Prostate gland (tissue), 2 donors: ENCODE results near the gene PPL. TPM values are rescaled to one million over a fixed set of nuclear protein-coding genes. Genes with fewer than 3 reads are reported as not detected.

Experiments
- DNase-seq: peaks from one replicate; pipeline ENCODE4 v3.0.0-alpha.2; 2019; ENCODE audit warnings: low spot score
- H3K27ac ChIP-seq, 2 donors: fragments of 200-600 bp; sonication (generic); 2 replicates each; pipeline ENCODE4 v1.5.1; 2017 to 2019
- H3K27me3 ChIP-seq: fragments of 200-600 bp; sonication (generic); replicated peaks from 2 replicates; pipeline ENCODE4 v1.5.1; 2019; ENCODE audit not compliant: insufficient read depth
- H3K36me3 ChIP-seq, 2 donors: fragments of 200-600 bp; sonication (generic); 1 replicate in 1 of 2; 2 replicates in 1 of 2; pipeline versions ENCODE4 v1.5.1 to v1.8.1; 2017 to 2019
- H3K4me1 ChIP-seq: fragments of 200-600 bp; sonication (generic); replicated peaks from 2 replicates; pipeline ENCODE4 v1.5.1; 2019
- H3K4me3 ChIP-seq, 2 donors: fragments of 200-600 bp; sonication (generic); 2 replicates each; pipeline ENCODE4 v1.5.1; 2017 to 2019
- H3K9me3 ChIP-seq: fragments of 200-600 bp; sonication (generic); 2 replicates; pipeline ENCODE4 v1.5.1; 2017
- CTCF ChIP-seq, 4 experiments: fragments of 200-600 bp in 2 of 4; fragments of 450-650 bp in 2 of 4; sonication (generic) in 2 of 4; IDR thresholded peaks; 1 replicate in 3 of 4; 2 replicates in 1 of 4; pipeline ENCODE4 v1.5.1; 2016 to 2019; ENCODE audit warnings: antibody characterized with exemption in 4 of 4, mild to moderate bottlenecking in 2 of 4, moderate library complexity in 2 of 4
- POLR2A ChIP-seq: fragments of 450-650 bp; IDR thresholded peaks from one replicate; pipeline ENCODE4 v1.6.1; 2016; ENCODE audit warnings: antibody characterized with exemption, mild to moderate bottlenecking
- POLR2AphosphoS5 ChIP-seq: sonication (generic); formaldehyde crosslinking; IDR thresholded peaks from one replicate; pipeline ENCODE4 v1.6.1; 2017; ENCODE audit warnings: antibody characterized with exemption
- WGBS: methylation state at CpG from one replicate; pipeline ENCODE4 v1.1.5; 2018; 5-methylcytosine and 5-hydroxymethylcytosine counted together
- intact Hi-C: fragments of 100-400 bp; cut with DNase I; formaldehyde crosslinking; loops from one replicate; pipeline ENCODE4 v1.14.2; 2022
- total RNA-seq, 2 donors: library from RNA; depleted of rRNA; stranded (reverse); fragments of >200 nt; gene quantifications; one replicate each; pipeline ENCODE4 v1.1.0, GENCODE V29; 2016

PPL gene
- total RNA-seq, 2 donors from 2014 or later: 39.4 to 64.3 TPM

- Histone ChIP-seq H3K9me3 (no peaks in the 10 kb centered on the region), H3K4me1 (peaks cover 4% of the 10 kb centered on the region), H3K27me3 (no peaks in the 10 kb centered on the region), H3K36me3 (no peaks in the 10 kb centered on the region), H3K27ac (no peak overlapping the region), H3K4me3 (no peak overlapping the region)
- intact Hi-C loops: no loop called here
- no peak for DNase-seq
- no peak for TF ChIP-seq POLR2AphosphoS5
- TF ChIP-seq CTCF (IDR thresholded peaks at IDR 0.05): no peak
- TF ChIP-seq POLR2A: no peak
These were observed 10.0 kb upstream of the PPL start for GRCh38 chr16:4946917-4947316.

DNA sequence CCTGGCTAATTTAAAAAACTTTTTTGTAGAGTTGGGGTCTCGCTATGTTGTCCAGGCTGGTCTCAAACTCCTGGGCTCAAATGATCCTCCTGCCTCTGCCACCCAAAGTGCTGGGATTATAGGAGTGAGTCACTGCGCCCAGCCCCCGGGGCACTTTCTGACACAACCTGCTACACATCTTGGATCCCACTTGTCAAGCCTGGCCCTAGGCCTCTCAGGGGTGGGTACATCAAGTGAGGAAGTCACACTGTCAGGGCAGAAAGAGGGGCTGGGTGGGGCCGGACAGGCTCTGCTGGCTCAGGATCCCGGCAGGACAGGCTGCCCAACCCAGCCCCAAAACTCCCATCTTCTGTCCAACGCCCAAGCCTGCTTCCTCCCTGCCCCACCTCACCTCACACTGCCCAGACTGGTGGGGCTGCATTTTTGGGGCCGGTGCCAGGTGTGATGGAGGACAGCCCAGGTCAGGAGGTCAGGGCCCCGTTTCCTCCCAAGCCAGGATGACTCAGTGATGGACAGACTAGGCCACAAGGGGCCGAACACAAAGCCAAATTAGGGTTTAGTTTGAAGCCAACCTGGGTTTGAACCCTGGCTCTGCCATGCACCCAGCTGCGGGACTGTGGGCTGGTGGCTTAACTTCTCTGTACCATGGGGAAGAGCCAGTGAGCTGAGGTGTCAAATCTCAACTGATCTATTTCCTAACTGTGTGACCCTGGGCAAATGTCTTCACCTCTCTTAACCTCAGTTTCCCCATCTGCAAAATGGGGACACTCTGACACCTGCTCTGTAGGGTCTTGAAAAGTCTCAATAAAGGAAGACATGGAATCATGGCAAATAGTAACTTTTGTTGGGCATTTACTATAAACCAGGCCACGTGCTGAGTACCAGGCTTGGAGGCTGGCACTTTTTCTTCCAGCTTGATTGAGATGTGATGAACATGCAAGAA, 8.9 kb upstream of the PPL start:
- Histone ChIP-seq H3K36me3 (no peaks in the 10 kb centered on the region), H3K9me3 (no peaks in the 10 kb centered on the region), H3K27ac (peak overlapping the region; percentile 59 to 74), H3K4me1 (peaks cover 4% of the 10 kb centered on the region), H3K4me3 (no peak overlapping the region), H3K27me3 (no peaks in the 10 kb centered on the region)
- DNase-seq: peak; percentile 39
- TF ChIP-seq CTCF (IDR thresholded peaks at IDR 0.05): no peak
- TF ChIP-seq POLR2AphosphoS5: no peak
- TF ChIP-seq POLR2A: no peak
- intact Hi-C loops: no loop called here
- WGBS: 44% methylated on average over 11 of the region's 11 CpGs

DNA sequence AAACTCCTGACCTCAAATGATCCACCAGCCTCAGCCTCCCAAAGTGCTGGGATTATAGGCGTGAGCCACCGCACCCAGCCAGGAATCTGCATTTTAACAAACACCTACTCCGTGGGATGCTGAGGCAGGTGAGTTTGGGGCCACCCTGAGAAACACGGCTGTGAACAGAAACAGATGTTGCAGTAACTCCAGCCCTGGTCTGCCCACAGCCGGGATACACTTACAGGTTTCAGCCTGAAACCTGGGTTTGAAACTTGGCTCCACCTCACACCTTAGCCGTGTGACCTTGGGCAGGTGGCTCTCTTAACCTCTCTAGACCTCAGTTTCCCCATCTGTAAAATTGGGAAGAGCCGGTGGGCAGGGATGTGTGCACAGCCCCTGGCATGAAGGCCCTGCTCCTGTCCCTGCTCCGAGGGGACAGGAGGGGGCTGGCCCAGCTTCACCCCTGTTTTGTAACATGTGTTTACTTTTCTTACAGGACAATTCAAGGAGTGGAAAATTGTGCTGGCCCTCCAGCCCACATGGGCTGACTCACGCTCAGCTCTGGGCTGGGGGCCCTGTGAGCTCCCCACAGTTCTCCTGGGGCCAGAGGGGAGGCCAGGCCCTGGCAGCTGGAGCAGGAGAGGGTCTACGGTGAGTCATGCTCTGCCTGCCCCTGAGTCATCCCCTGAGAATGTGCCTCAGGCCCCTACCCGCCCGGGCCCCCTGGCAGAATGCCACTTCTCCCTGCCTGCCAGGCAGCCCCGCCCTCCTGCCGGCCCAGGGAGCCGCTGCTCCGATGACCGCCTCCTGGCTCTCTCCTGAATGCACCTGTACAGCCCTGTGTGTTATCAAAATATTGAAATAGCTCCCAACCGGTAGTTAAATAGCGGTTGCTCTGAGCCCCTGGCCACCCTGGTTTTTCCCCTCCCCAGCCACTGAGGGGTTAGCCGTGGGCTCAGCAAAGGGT, 7.7 kb upstream of the PPL start:
- Histone ChIP-seq H3K4me3 (no peak overlapping the region), H3K36me3 (no peaks in the 10 kb centered on the region), H3K4me1 (peaks cover 4% of the 10 kb centered on the region), H3K27me3 (no peaks in the 10 kb centered on the region), H3K9me3 (no peaks in the 10 kb centered on the region), H3K27ac (peak overlapping the region; percentile 59 to 74)
- TF ChIP-seq POLR2A (no peak), POLR2AphosphoS5 (peak; percentile 86)
- intact Hi-C loops: no loop called here
- DNase-seq: peak; percentile 86
- WGBS: 25% methylated on average over 20 of the region's 20 CpGs

DNA sequence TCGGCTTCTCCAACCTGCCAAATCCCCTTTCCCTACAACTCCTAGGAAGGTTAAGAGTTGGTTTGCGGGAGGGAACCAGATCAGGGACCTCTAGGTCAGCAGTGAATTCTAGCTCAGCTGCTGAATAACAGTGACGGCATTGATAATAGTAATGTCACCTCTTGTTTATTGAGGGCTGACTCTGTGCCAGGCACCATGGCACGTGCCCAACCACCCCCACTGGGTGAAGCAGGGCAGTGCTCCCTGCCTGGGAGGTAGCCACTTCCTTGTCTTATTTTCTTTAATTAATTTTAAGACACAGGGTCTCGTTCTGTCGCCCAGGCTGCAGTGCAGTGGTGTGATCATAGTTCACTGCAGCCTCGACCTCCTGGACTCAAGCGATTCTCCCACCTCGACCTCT, 5.5 kb upstream of the PPL start:
- H3K9me3 ChIP-seq: no peaks in the 10 kb centered on the region
- H3K36me3 ChIP-seq: no peaks in the 10 kb centered on the region
- 68% methylated on average over 9 of the region's 9 CpGs for WGBS
- H3K4me1 ChIP-seq: peaks cover 4% of the 10 kb centered on the region
- DNase-seq: no peak
- no peak overlapping the region for H3K4me3 ChIP-seq
- no peak for TF ChIP-seq POLR2A
- no peak for TF ChIP-seq CTCF (IDR thresholded peaks at IDR 0.05)
- no peak for TF ChIP-seq POLR2AphosphoS5
- intact Hi-C loops: no loop called here
- no peaks in the 10 kb centered on the region for H3K27me3 ChIP-seq
- H3K27ac ChIP-seq: peak overlapping the region; percentile 41 to 61

- peaks cover 5% of the 10 kb centered on the region for H3K4me1 ChIP-seq
- H3K4me3 ChIP-seq: no peak overlapping the region
- TF ChIP-seq POLR2AphosphoS5 (no peak), POLR2A (no peak), CTCF (IDR thresholded peaks at IDR 0.05) (no peak)
- no peaks in the 10 kb centered on the region for H3K9me3 ChIP-seq
- no peaks in the 10 kb centered on the region for H3K27me3 ChIP-seq
- intact Hi-C loops: no loop called here
- no peak for DNase-seq
- 41% methylated on average over 7 of the region's 7 CpGs for WGBS
- no peak overlapping the region for H3K27ac ChIP-seq
- no peaks in the 10 kb centered on the region for H3K36me3 ChIP-seq
These were observed 3.8 kb upstream of the PPL start for GRCh38 chr16:4940719-4941118.
